Sigmoid colon (tissue), 4 donors: ENCODE data around the gene SH3PXD2B.

Experiments
- POLR2A ChIP-seq, 2 donors: fragments of 450-650 bp; IDR thresholded peaks; one replicate each; pipeline ENCODE4 v1.6.1; 2016; ENCODE audit warnings: antibody characterized with exemption in 2 of 2, mild to moderate bottlenecking in 2 of 2, moderate library complexity in 2 of 2
- POLR2AphosphoS5 ChIP-seq, 4 donors: sonication (generic); formaldehyde crosslinking; IDR thresholded peaks; one replicate each; pipeline ENCODE4 v1.6.1; 2017; ENCODE audit warnings: antibody characterized with exemption in 4 of 4
- TF ChIP-seq, protein P1 (sequence below), 4 experiments: fragments of 450-650 bp in 3 of 4; fragments of 200-600 bp in 1 of 4; IDR thresholded peaks; one replicate each; pipeline ENCODE4 v1.5.1; 2016 to 2019; ENCODE audit warnings: antibody characterized with exemption in 4 of 4, mild to moderate bottlenecking in 3 of 4, moderate library complexity in 2 of 4

DNA sequence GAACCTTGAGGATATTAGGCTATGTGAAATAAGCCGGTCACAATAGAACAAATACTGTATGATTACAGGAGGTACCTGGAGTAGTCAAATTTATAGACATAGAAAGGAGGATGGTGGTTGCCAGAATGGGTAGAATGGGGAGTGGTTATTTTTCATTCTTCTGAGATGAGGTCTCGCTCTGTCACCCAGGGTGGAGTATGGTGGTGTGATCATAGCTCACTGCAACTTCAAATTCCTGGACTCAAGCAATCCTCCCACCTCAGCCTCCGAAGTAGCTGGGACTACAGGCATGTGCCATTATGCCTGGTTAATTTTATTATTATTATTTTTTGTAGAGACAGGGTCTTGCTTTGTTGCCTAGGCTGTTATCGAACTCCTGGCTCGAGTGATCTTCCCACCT, 27.1 kb downstream of the SH3PXD2B start:
- TF ChIP-seq, protein P1, sequence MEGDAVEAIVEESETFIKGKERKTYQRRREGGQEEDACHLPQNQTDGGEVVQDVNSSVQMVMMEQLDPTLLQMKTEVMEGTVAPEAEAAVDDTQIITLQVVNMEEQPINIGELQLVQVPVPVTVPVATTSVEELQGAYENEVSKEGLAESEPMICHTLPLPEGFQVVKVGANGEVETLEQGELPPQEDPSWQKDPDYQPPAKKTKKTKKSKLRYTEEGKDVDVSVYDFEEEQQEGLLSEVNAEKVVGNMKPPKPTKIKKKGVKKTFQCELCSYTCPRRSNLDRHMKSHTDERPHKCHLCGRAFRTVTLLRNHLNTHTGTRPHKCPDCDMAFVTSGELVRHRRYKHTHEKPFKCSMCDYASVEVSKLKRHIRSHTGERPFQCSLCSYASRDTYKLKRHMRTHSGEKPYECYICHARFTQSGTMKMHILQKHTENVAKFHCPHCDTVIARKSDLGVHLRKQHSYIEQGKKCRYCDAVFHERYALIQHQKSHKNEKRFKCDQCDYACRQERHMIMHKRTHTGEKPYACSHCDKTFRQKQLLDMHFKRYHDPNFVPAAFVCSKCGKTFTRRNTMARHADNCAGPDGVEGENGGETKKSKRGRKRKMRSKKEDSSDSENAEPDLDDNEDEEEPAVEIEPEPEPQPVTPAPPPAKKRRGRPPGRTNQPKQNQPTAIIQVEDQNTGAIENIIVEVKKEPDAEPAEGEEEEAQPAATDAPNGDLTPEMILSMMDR (IDR thresholded peaks at IDR 0.05), result no peak
- TF ChIP-seq POLR2A (IDR thresholded peaks at IDR 0.05) (no peak), POLR2AphosphoS5 (IDR thresholded peaks at IDR 0.05) (no peak)
